Measurements from ENCODE around the gene RHOBTB3. TPM values are rescaled to one million over a fixed set of nuclear protein-coding genes. Genes with fewer than 3 reads are reported as not detected.

RHOBTB3 gene
- total RNA-seq, 1 experiment from 2014 or later, result 6.8 TPM

- Histone ChIP-seq H3K4me2 (ENCODE audit: insufficient read depth, insufficient read length, low read length) (no peak overlapping the region), H4K5ac (ENCODE audit: insufficient read length, low read depth, low read length) (no peak overlapping the region), H2BK15ac (ENCODE audit: low read depth, low read length) (no peak overlapping the region), H3K79me1 (ENCODE audit: insufficient read depth, low read depth, low read length, poor library complexity, severe bottlenecking) (no peaks in the 10 kb centered on the region), H3K18ac (ENCODE audit: insufficient read length, low read depth, low read length) (no peak overlapping the region), H3K4me1 (ENCODE audit: insufficient read depth, low read length) (no peaks in the 10 kb centered on the region; the same call in 1 of the 2 replicates), H3K23ac (ENCODE audit: insufficient read length, low read depth, low read length) (no peak overlapping the region), H3K23me2 (ENCODE audit: insufficient read length, low read depth, low read length, poor library complexity, severe bottlenecking) (no peaks in the 10 kb centered on the region), H4K20me1 (ENCODE audit: control insufficient read depth, insufficient read depth, insufficient read length) (no peaks in the 10 kb centered on the region), H3K27ac (ENCODE audit: insufficient read length, low read depth, low read length) (no peak overlapping the region), H4K8ac (replicated peaks; ENCODE audit: insufficient read length, low read depth, low read length) (no peak overlapping the region), H2AK5ac (ENCODE audit: insufficient read length, low read length) (no peak overlapping the region), H2AFZ (ENCODE audit: low read length) (no peak overlapping the region), H3K14ac (ENCODE audit: insufficient read depth, low read length) (no peak overlapping the region), H3K79me2 (ENCODE audit: insufficient read depth, low read length) (no peaks in the 10 kb centered on the region), H3K4ac (ENCODE audit: low read depth, low read length) (no peak overlapping the region), H3T11ph (ENCODE audit: low read length) (no peak overlapping the region), H3K9me3 (ENCODE audit: control insufficient read depth, low read depth, low read length) (no peaks in the 10 kb centered on the region), H4K91ac (ENCODE audit: insufficient read length, low read depth, low read length) (no peak overlapping the region), H2BK20ac (ENCODE audit: low read depth, low read length, poor library complexity, severe bottlenecking) (no peak overlapping the region), H3K56ac (ENCODE audit: insufficient read length, low read depth, low read length) (no peak overlapping the region), H2BK120ac (ENCODE audit: low read depth, low read length, poor library complexity, severe bottlenecking) (no peak overlapping the region), H2BK12ac (ENCODE audit: insufficient read length, low read depth, low read length) (no peak overlapping the region), H2BK5ac (ENCODE audit: insufficient read length, low read length) (no peak overlapping the region), H3K9ac (ENCODE audit: extremely low read depth, insufficient read length, low read length) (no peak overlapping the region), H3K27me3 (ENCODE audit: insufficient read depth, low read length) (no peaks in the 10 kb centered on the region)
- WGBS (ENCODE audit: extremely low coverage, insufficient read length, low lambda C conversion rate), result no CpG with 5 or more reads among the region's 3 CpGs
- Mint-ChIP-seq H3K4me3 (no peak overlapping the region), H3K9me3 (no peaks in the 10 kb centered on the region), H3K27me3 (ENCODE audit: low read depth) (no peaks in the 10 kb centered on the region), H3K4me1 (peaks cover 3 to 4% of the 10 kb centered on the region in 2 experiments; a peak in 1 of 4 replicates), H3K36me3 (ENCODE audit: insufficient read depth in 1 of 3, low read depth in 3 of 3) (peaks cover 0 to 2% (median 0%) of the 10 kb centered on the region in 3 experiments; a peak in 1 of 7 replicates), H3K27ac (no peak overlapping the region)
- DNase-seq, result no peak
- no peak for TF ChIP-seq CTCF (conservative IDR thresholded peaks at IDR 0.05)
Measured at GRCh38 chr5:95783661-95784060, 52.5 kb downstream of the RHOBTB3 start.
